HL-60 (cell line): Measurements from ENCODE around the gene NUP93.
A peak's percentile ranks its signal among the peaks of the same experiment; 100 is the strongest.

Experiments used
- DNase-seq, 2 experiments: peaks; one replicate each; pipeline ENCODE4 v3.0.0-alpha.2; 2010 to 2020; ENCODE audit warnings: low read depth in 1 of 2, low spot score in 1 of 2
- H3K27ac ChIP-seq: fragments of 250-450 bp; sonication (Bioruptor Pico); replicated peaks from 2 replicates; pipeline ENCODE4 v1.5.1; 2020; ENCODE audit warnings: mild to moderate bottlenecking, moderate library complexity
- H3K27me3 ChIP-seq: fragments of 250-450 bp; sonication (Bioruptor Pico); 2 replicates; pipeline ENCODE4 v1.5.1; 2021; ENCODE audit warnings: mild to moderate bottlenecking, moderate library complexity; ENCODE audit not compliant: insufficient read depth, poor library complexity, severe bottlenecking
- H3K4me3 ChIP-seq: replicated peaks from 2 replicates; pipeline ENCODE4 v1.5.1; 2011; ENCODE audit warnings: mild to moderate bottlenecking, control low read depth, low read length; ENCODE audit not compliant: insufficient read depth
- CTCF ChIP-seq: IDR thresholded peaks from one replicate; pipeline ENCODE4 v1.5.1; 2011; ENCODE audit warnings: low read length, control low read depth, inconsistent platforms; ENCODE audit not compliant: insufficient read depth
- GABPA ChIP-seq: IDR thresholded peaks from 2 replicates; pipeline ENCODE4 v1.6.1; 2012; ENCODE audit warnings: low read depth
- POLR2AphosphoS5 ChIP-seq: IDR thresholded peaks from 2 replicates; pipeline ENCODE4 v1.6.1; 2012; ENCODE audit warnings: low read depth
- REST ChIP-seq: IDR thresholded peaks from 2 replicates; pipeline ENCODE4 v1.6.1; 2012; ENCODE audit warnings: low read depth; ENCODE audit not compliant: insufficient replicate concordance
- SPI1 ChIP-seq: IDR thresholded peaks from 2 replicates; pipeline ENCODE4 v1.6.1; 2012; ENCODE audit warnings: low read depth, mild to moderate bottlenecking, borderline replicate concordance

NUP93 gene

GRCh38 chr16:56777482-56777881, 47.6 kb downstream of the NUP93 start:
- TF ChIP-seq CTCF (no peak), POLR2AphosphoS5 (no peak), SPI1 (no peak), REST (no peak), GABPA (no peak)
- Histone ChIP-seq H3K27me3 (no peaks in the 10 kb centered on the region), H3K27ac (no peak overlapping the region), H3K4me3 (no peak overlapping the region)
- no peak for DNase-seq

GRCh38 chr16:56779906-56780305, 50.0 kb downstream of the NUP93 start:
- TF ChIP-seq CTCF (no peak), GABPA (no peak), SPI1 (no peak), REST (no peak), POLR2AphosphoS5 (no peak)
- DNase-seq: no peak
- Histone ChIP-seq H3K4me3 (no peak overlapping the region), H3K27ac (no peak overlapping the region), H3K27me3 (no peaks in the 10 kb centered on the region)

GRCh38 chr16:56780646-56781045, 50.7 kb downstream of the NUP93 start:
- DNase-seq: peak in 1 of 2 experiments; percentile 50
- no peaks in the 10 kb centered on the region for H3K27me3 ChIP-seq
- H3K4me3 ChIP-seq: no peak overlapping the region
- TF ChIP-seq REST (no peak), SPI1 (no peak), CTCF (no peak), POLR2AphosphoS5 (no peak), GABPA (no peak)
- no peak overlapping the region for H3K27ac ChIP-seq
